OCI-LY1 (cell line): ENCODE results near the gene CTNNA3.

Experiments used
- H2AFZ ChIP-seq: fragments of 200-600 bp; sonication (generic), shearing (Covaris generic); 2 replicates; pipeline ENCODE4 v1.6.0; 2014; ENCODE audit warnings: antibody characterized with exemption, mild to moderate bottlenecking, low read length
- H3F3A ChIP-seq: fragments of 200-600 bp; sonication (generic), shearing (Covaris generic); 2 replicates; pipeline ENCODE4 v1.6.0; 2014; ENCODE audit warnings: mild to moderate bottlenecking, antibody characterized with exemption, low read length, moderate library complexity; ENCODE audit not compliant: insufficient read depth
- H3K27ac ChIP-seq: fragments of 200-600 bp; sonication (generic); 2 replicates; pipeline ENCODE4 v1.5.1; 2014; ENCODE audit warnings: low read length, mixed run types, mild to moderate bottlenecking, low read depth; ENCODE audit not compliant: poor library complexity, severe bottlenecking
- H3K27me3 ChIP-seq: fragments of 200-600 bp; sonication (generic); 2 replicates; pipeline ENCODE4 v1.6.0; 2014; ENCODE audit warnings: antibody characterized with exemption, mild to moderate bottlenecking, low read length, moderate library complexity; ENCODE audit not compliant: insufficient read depth
- H3K36me3 ChIP-seq: fragments of 200-600 bp; sonication (generic); 2 replicates; pipeline ENCODE4 v1.6.1; 2014; ENCODE audit warnings: mild to moderate bottlenecking, antibody characterized with exemption, low read length, moderate library complexity, mixed read lengths; ENCODE audit not compliant: insufficient read depth
- H3K4me1 ChIP-seq: fragments of 200-600 bp; sonication (generic); 2 replicates; pipeline ENCODE4 v1.5.1; 2014; ENCODE audit warnings: mild to moderate bottlenecking, low read length, moderate library complexity; ENCODE audit not compliant: insufficient read depth, severe bottlenecking
- H3K4me2 ChIP-seq: fragments of 200-600 bp; sonication (generic), shearing (Covaris generic); 2 replicates; pipeline ENCODE4 v1.6.1; 2014; ENCODE audit warnings: low read length
- H3K4me3 ChIP-seq: fragments of 200-600 bp; sonication (generic); 2 replicates; pipeline ENCODE4 v1.5.1; 2014; ENCODE audit warnings: low read length, low read depth, mild to moderate bottlenecking, mixed read lengths; ENCODE audit not compliant: poor library complexity, severe bottlenecking
- H3K79me2 ChIP-seq: fragments of 200-600 bp; shearing (Covaris generic); 2 replicates; pipeline ENCODE4 v1.6.1; 2016; ENCODE audit warnings: mixed run types, low read length, mixed read lengths; ENCODE audit not compliant: insufficient read depth
- H3K9ac ChIP-seq: fragments of 200-600 bp; sonication (generic), shearing (Covaris generic); 2 replicates; pipeline ENCODE4 v1.6.1; 2014; ENCODE audit warnings: mild to moderate bottlenecking, low read length, mixed read lengths
- H3K9me2 ChIP-seq: fragments of 200-600 bp; sonication (generic), shearing (Covaris generic); 2 replicates; pipeline ENCODE4 v1.6.1; 2014; ENCODE audit warnings: low read depth, mild to moderate bottlenecking, low read length, mixed read lengths
- H3K9me3 ChIP-seq: fragments of 200-600 bp; shearing (Covaris generic); 2 replicates; pipeline ENCODE4 v1.6.1; 2014; ENCODE audit warnings: low read length, mixed read lengths
- H4K20me1 ChIP-seq: fragments of 200-600 bp; sonication (generic), shearing (Covaris generic); 2 replicates; pipeline ENCODE4 v1.6.0; 2016; ENCODE audit warnings: mild to moderate bottlenecking, low read length; ENCODE audit not compliant: insufficient read depth
- EZH2 ChIP-seq: fragments of 200-600 bp; sonication (generic), shearing (Covaris generic); IDR thresholded peaks from 2 replicates; pipeline ENCODE4 v1.8.0; 2017; ENCODE audit warnings: borderline replicate concordance, mixed run types, mild to moderate bottlenecking, antibody characterized with exemption, low read length, moderate library complexity, mixed read lengths
- TF ChIP-seq, protein P1 (sequence below): fragments of 200-600 bp; sonication (generic), shearing (Covaris generic); IDR thresholded peaks from 2 replicates; pipeline ENCODE4 v1.5.1; 2017; ENCODE audit warnings: mild to moderate bottlenecking, antibody characterized with exemption, low read length, moderate library complexity, mixed read lengths

Gene CTNNA3

DNA sequence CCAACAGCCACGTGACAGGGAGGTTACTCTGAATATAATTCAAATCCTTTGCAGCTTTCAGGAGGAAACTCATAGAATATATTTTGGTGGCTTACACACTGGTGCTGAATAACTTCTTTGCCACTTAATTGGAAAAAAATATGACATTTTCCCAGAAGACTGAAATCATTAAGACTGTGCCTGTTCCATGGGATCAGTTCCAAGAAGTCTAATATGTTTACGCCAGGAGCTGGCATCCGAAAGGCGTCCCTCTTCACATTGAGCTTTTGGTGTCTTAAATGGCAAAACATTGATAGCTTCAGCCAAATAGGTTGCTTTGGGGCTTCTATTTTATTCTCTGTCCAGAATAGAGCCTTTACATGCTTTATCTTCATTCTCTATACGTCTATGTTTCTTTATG, 1687.8 kb downstream of the CTNNA3 start:
- no peaks in the 10 kb centered on the region for H3K36me3 ChIP-seq
- H4K20me1 ChIP-seq, result no peaks in the 10 kb centered on the region
- no peaks in the 10 kb centered on the region for H3K9me2 ChIP-seq
- no peak overlapping the region for H3K4me3 ChIP-seq
- H3K9ac ChIP-seq, result no peak overlapping the region
- H3K79me2 ChIP-seq, result no peaks in the 10 kb centered on the region
- no peaks in the 10 kb centered on the region for H3K9me3 ChIP-seq
- no peaks in the 10 kb centered on the region for H3F3A ChIP-seq
- no peak overlapping the region for H2AFZ ChIP-seq
- H3K4me1 ChIP-seq, result no peaks in the 10 kb centered on the region
- no peak overlapping the region for H3K27ac ChIP-seq
- no peak for TF ChIP-seq EZH2
- no peaks in the 10 kb centered on the region for H3K27me3 ChIP-seq
- H3K4me2 ChIP-seq, result no peak overlapping the region

- Histone ChIP-seq H3K27ac (no peak overlapping the region), H2AFZ (no peak overlapping the region), H3K36me3 (no peaks in the 10 kb centered on the region), H3K4me1 (no peaks in the 10 kb centered on the region), H4K20me1 (no peaks in the 10 kb centered on the region), H3F3A (no peaks in the 10 kb centered on the region), H3K9ac (no peak overlapping the region), H3K9me2 (no peaks in the 10 kb centered on the region), H3K79me2 (no peaks in the 10 kb centered on the region), H3K4me2 (no peak overlapping the region), H3K27me3 (no peaks in the 10 kb centered on the region), H3K4me3 (no peak overlapping the region), H3K9me3 (no peaks in the 10 kb centered on the region)
- TF ChIP-seq, protein P1, sequence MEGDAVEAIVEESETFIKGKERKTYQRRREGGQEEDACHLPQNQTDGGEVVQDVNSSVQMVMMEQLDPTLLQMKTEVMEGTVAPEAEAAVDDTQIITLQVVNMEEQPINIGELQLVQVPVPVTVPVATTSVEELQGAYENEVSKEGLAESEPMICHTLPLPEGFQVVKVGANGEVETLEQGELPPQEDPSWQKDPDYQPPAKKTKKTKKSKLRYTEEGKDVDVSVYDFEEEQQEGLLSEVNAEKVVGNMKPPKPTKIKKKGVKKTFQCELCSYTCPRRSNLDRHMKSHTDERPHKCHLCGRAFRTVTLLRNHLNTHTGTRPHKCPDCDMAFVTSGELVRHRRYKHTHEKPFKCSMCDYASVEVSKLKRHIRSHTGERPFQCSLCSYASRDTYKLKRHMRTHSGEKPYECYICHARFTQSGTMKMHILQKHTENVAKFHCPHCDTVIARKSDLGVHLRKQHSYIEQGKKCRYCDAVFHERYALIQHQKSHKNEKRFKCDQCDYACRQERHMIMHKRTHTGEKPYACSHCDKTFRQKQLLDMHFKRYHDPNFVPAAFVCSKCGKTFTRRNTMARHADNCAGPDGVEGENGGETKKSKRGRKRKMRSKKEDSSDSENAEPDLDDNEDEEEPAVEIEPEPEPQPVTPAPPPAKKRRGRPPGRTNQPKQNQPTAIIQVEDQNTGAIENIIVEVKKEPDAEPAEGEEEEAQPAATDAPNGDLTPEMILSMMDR, result no peak
- TF ChIP-seq EZH2, result no peak
Observed at GRCh38 chr10:66006411-66006810, 1689.6 kb downstream of the CTNNA3 start.

- Histone ChIP-seq H3K79me2 (no peaks in the 10 kb centered on the region), H3K9ac (no peak overlapping the region), H3K4me2 (no peak overlapping the region), H3K4me1 (no peaks in the 10 kb centered on the region), H3F3A (no peaks in the 10 kb centered on the region), H3K4me3 (no peak overlapping the region), H3K9me3 (no peaks in the 10 kb centered on the region), H2AFZ (no peak overlapping the region), H3K27me3 (no peaks in the 10 kb centered on the region), H3K27ac (no peak overlapping the region), H4K20me1 (no peaks in the 10 kb centered on the region), H3K9me2 (no peaks in the 10 kb centered on the region), H3K36me3 (no peaks in the 10 kb centered on the region)
- TF ChIP-seq, protein P1, result no peak
- TF ChIP-seq EZH2, result no peak
Observed at GRCh38 chr10:65993451-65993850, 1702.5 kb downstream of the CTNNA3 start.

DNA sequence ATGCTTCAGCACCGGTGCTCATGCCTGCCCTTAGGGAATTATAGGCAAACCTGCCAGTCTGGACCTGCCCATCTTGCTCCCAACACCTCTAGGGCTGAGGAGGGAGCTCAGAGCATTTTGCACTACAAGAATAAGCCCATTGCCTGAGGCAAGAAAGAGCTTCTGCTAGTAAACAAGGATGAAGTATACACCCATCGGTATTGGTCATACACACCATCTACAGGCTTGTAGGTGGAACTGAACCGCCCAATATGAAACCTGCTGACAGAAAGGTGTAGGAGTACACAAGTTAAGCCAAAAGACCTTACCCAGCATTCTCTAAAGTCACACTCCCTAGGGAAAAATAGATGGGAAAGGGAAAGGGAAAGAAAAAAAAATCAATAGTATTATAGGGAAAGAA, 1727.1 kb downstream of the CTNNA3 start:
- H3K9me2 ChIP-seq, result no peaks in the 10 kb centered on the region
- no peak overlapping the region for H3K4me2 ChIP-seq
- no peaks in the 10 kb centered on the region for H3F3A ChIP-seq
- no peak for TF ChIP-seq EZH2
- TF ChIP-seq, protein P1, result peak; percentile 8; the same call in 1 of the 2 replicates
- no peak overlapping the region for H3K4me3 ChIP-seq
- no peaks in the 10 kb centered on the region for H3K36me3 ChIP-seq
- H3K27me3 ChIP-seq, result no peaks in the 10 kb centered on the region
- no peaks in the 10 kb centered on the region for H3K9me3 ChIP-seq
- H2AFZ ChIP-seq, result no peak overlapping the region
- no peak overlapping the region for H3K27ac ChIP-seq
- no peaks in the 10 kb centered on the region for H4K20me1 ChIP-seq
- no peaks in the 10 kb centered on the region for H3K4me1 ChIP-seq
- no peak overlapping the region for H3K9ac ChIP-seq
- no peaks in the 10 kb centered on the region for H3K79me2 ChIP-seq
